GM12878 (cell line): ENCODE results near the gene ASF1B. TPM values are rescaled to one million over a fixed set of nuclear protein-coding genes. Genes with fewer than 3 reads are reported as not detected.

Source experiments
- BACH1 ChIP-seq: fragments of 450-650 bp; IDR thresholded peaks from 2 replicates; pipeline ENCODE4 v1.6.1; 2017; ENCODE audit warnings: mild to moderate bottlenecking, borderline replicate concordance
- BCL11A ChIP-seq: IDR thresholded peaks from 2 replicates; pipeline ENCODE4 v1.6.1; 2011; ENCODE audit warnings: low read depth, low read length
- BCL3 ChIP-seq: IDR thresholded peaks from 2 replicates; pipeline ENCODE4 v1.6.1; 2011; ENCODE audit warnings: borderline replicate concordance, low read depth, mild to moderate bottlenecking, moderate library complexity, low read length; ENCODE audit not compliant: insufficient read depth, poor library complexity, severe bottlenecking
- CBX5 ChIP-seq: sonication (generic); IDR thresholded peaks from 2 replicates; pipeline ENCODE4 v1.6.1; 2016; ENCODE audit warnings: low read depth, moderate library complexity, mild to moderate bottlenecking, inconsistent platforms
- CEBPZ ChIP-seq: fragments of 150-350 bp; IDR thresholded peaks from 2 replicates; pipeline ENCODE4 v1.6.1; 2016; ENCODE audit warnings: low read depth, low read length
- FOXM1 ChIP-seq: IDR thresholded peaks from 2 replicates; pipeline ENCODE4 v1.6.1; 2012; ENCODE audit warnings: low read depth, mild to moderate bottlenecking, inconsistent platforms, low read length, moderate library complexity
- MTA2 ChIP-seq: fragments of 450-650 bp; IDR thresholded peaks from 2 replicates; pipeline ENCODE4 v1.6.1; 2016; ENCODE audit warnings: low read depth, mild to moderate bottlenecking, moderate library complexity
- MTA3 ChIP-seq: IDR thresholded peaks from 2 replicates; pipeline ENCODE4 v1.6.1; 2012; ENCODE audit warnings: low read length, inconsistent platforms, borderline replicate concordance
- MYB ChIP-seq: fragments of 150-350 bp; IDR thresholded peaks from 2 replicates; pipeline ENCODE4 v1.6.1; 2014; ENCODE audit warnings: mild to moderate bottlenecking, low read depth, low read length, borderline replicate concordance
- NBN ChIP-seq: fragments of 450-650 bp; IDR thresholded peaks from 2 replicates; pipeline ENCODE4 v1.6.1; 2016
- NR2C1 ChIP-seq: fragments of 450-650 bp; IDR thresholded peaks from 2 replicates; pipeline ENCODE4 v1.6.1; 2017; ENCODE audit warnings: antibody characterized with exemption, mild to moderate bottlenecking, moderate library complexity
- RAD21 ChIP-seq: IDR thresholded peaks from 2 replicates; pipeline ENCODE4 v1.6.1; 2011; ENCODE audit warnings: mild to moderate bottlenecking, low read depth, low read length, moderate library complexity; ENCODE audit not compliant: insufficient read depth
- SUPT20H ChIP-seq: IDR thresholded peaks from 2 replicates; pipeline ENCODE4 v1.6.1; 2011; ENCODE audit warnings: low read depth, mild to moderate bottlenecking, low read length, moderate library complexity, borderline replicate concordance; ENCODE audit not compliant: control insufficient read depth
- TARDBP ChIP-seq: IDR thresholded peaks from 2 replicates; pipeline ENCODE4 v1.6.1; 2016; ENCODE audit warnings: borderline replicate concordance
- USF1 ChIP-seq: IDR thresholded peaks from 2 replicates; pipeline ENCODE4 v1.6.1; 2011; ENCODE audit warnings: borderline replicate concordance, low read depth, mild to moderate bottlenecking, moderate library complexity, mixed read lengths, low read length; ENCODE audit not compliant: insufficient read depth; ENCODE audit errors: extremely low read length
- ZNF622 ChIP-seq: fragments of 450-650 bp; IDR thresholded peaks from 2 replicates; pipeline ENCODE4 v1.6.1; 2017; ENCODE audit warnings: mild to moderate bottlenecking, inconsistent platforms
- polyA plus RNA-seq, 11 experiments: library from polyadenylated mRNA; depleted of rRNA in 4 of 11; unstranded in 6 of 11; stranded (reverse) in 5 of 11; fragments of >200 nt; fragmentation: Nextera tagmentation in 4 of 11; fragmentation: Illumina TruSeq in 1 of 11; extraction: Ambion mirVana in 4 of 11; extraction: Trizol in 1 of 11; gene quantifications; 1 replicate in 1 of 11; 2 replicates in 10 of 11; pipeline versions ENCODE4 v1.2.1 to v1.2.3, GENCODE V29; 2011 to 2016; ENCODE audit warnings: inconsistent platforms in 2 of 11, missing spikeins in 2 of 11, low read depth in 1 of 11
- total RNA-seq, 4 experiments: library from RNA; depleted of rRNA in 3 of 4; stranded (reverse); fragments of >200 nt in 3 of 4; fragmentation: Illumina TruSeq in 1 of 4; extraction: Trizol in 1 of 4; gene quantifications; 2 replicates each; pipeline versions ENCODE4 v1.2.1 to v1.2.3, GENCODE V29; 2013 to 2021
- TF ChIP-seq, protein P1 (sequence below): IDR thresholded peaks from 2 replicates; pipeline ENCODE4 v1.6.1; 2011; ENCODE audit warnings: low read depth, low read length, improper control_type of control experiment, borderline replicate concordance
- TF ChIP-seq, protein P2 (sequence below): fragments of 450-650 bp; formaldehyde crosslinking; IDR thresholded peaks from 2 replicates; pipeline ENCODE4 v1.4.0; 2022; ENCODE audit warnings: mild to moderate bottlenecking, moderate library complexity

ASF1B gene
- total and polyA plus RNA-seq, 10 of the 15 experiments (the other 5 are each of a cell fraction or from before 2014, with no cell fraction given) = 10.4 to 217 (median 90.2) TPM

DNA sequence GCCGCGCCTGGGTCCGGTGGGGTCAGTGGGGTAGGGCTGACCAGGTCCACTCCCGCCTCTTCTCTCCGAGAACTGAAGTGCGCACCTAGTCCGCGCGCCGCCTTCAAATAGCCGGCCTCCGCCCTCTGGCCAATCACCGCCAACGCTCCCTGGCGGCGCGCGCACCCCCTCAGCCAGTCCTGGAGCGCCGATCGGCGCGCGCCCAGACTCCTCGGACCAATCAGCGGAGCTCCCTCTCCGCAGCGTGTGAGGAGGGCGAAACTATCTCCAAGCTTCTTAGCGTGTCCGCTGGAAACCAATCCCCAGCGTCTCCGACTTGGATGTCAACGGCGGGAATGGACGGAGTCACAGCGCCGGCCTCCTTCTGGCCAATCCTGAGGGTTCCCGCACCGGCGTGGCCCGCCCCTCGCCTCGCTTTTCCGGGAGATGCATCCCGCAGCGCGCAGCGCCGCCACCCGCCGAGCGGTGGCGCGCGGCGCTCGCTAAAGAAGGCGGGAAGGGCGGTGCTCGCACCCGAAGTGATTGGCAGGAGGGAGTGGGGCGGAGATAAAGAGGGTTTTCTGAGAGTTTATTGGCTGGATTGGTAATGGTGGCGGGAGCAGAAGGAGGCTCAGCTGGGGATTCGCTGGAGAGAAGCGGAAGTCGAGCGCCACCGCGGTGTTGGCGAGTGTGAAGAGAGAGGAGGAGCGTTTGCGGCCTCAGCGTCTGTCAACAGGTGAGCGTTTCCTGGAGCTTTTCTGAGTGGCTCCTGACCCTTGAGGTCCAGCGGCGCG lies at the start of gene ASF1B (continued):
- TF ChIP-seq, protein P1, sequence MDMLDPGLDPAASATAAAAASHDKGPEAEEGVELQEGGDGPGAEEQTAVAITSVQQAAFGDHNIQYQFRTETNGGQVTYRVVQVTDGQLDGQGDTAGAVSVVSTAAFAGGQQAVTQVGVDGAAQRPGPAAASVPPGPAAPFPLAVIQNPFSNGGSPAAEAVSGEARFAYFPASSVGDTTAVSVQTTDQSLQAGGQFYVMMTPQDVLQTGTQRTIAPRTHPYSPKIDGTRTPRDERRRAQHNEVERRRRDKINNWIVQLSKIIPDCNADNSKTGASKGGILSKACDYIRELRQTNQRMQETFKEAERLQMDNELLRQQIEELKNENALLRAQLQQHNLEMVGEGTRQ = no peak
- TF ChIP-seq CBX5 = no peak
- TF ChIP-seq RAD21 = peak; percentile 91
- no peak for TF ChIP-seq TARDBP
- TF ChIP-seq BCL11A = no peak
- no peak for TF ChIP-seq NR2C1
- TF ChIP-seq USF1 = no peak
- TF ChIP-seq BCL3 = no peak
- TF ChIP-seq, protein P2, sequence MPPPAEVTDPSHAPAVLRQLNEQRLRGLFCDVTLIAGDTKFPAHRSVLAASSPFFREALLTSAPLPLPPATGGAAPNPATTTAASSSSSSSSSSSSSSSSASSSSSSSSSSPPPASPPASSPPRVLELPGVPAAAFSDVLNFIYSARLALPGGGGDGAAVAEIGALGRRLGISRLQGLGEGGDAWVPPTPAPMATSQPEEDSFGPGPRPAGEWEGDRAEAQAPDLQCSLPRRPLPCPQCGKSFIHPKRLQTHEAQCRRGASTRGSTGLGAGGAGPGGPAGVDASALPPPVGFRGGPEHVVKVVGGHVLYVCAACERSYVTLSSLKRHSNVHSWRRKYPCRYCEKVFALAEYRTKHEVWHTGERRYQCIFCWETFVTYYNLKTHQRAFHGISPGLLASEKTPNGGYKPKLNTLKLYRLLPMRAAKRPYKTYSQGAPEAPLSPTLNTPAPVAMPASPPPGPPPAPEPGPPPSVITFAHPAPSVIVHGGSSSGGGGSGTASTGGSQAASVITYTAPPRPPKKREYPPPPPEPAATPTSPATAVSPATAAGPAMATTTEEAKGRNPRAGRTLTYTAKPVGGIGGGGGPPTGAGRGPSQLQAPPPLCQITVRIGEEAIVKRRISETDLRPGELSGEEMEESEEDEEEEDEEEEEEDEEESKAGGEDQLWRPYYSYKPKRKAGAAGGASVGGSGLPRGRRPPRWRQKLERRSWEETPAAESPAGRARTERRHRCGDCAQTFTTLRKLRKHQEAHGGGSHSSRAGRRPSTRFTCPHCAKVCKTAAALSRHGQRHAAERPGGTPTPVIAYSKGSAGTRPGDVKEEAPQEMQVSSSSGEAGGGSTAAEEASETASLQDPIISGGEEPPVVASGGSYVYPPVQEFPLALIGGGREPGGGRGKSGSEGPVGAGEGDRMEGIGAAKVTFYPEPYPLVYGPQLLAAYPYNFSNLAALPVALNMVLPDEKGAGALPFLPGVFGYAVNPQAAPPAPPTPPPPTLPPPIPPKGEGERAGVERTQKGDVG (CRISPR knock-in tag) = no peak
- peak; percentile 82 for TF ChIP-seq CEBPZ
- no peak for TF ChIP-seq SUPT20H
- no peak for TF ChIP-seq MYB
- no peak for TF ChIP-seq MTA2
- no peak for TF ChIP-seq ZNF622
- TF ChIP-seq FOXM1 = peak; percentile 58; the same call in 1 of the 2 replicates
- no peak for TF ChIP-seq NBN
- peak; percentile 49; the same call in 1 of the 2 replicates for TF ChIP-seq BACH1
- TF ChIP-seq MTA3 = no peak
